Fibroblast of pulmonary artery (primary cell): Measurements from ENCODE around the gene CITED1.

Experiments used
- DNase-seq: peaks from one replicate; pipeline ENCODE4 v3.0.0-alpha.2; 2010; ENCODE audit warnings: low read depth
- H3K4me3 ChIP-seq: replicated peaks from 2 replicates; pipeline ENCODE4 v1.5.1; 2011; ENCODE audit warnings: low read depth, mild to moderate bottlenecking, control low read depth, low read length, moderate library complexity
- TF ChIP-seq, protein P1 (sequence below): IDR thresholded peaks from 2 replicates; pipeline ENCODE4 v1.5.1; 2011; ENCODE audit warnings: mild to moderate bottlenecking, control low read depth, low read length, inconsistent platforms; ENCODE audit errors: missing control alignments

CITED1 gene

GRCh38 chrX:72280321-72280845 lies 25.3 kb downstream of the CITED1 start:
- TF ChIP-seq, protein P1, sequence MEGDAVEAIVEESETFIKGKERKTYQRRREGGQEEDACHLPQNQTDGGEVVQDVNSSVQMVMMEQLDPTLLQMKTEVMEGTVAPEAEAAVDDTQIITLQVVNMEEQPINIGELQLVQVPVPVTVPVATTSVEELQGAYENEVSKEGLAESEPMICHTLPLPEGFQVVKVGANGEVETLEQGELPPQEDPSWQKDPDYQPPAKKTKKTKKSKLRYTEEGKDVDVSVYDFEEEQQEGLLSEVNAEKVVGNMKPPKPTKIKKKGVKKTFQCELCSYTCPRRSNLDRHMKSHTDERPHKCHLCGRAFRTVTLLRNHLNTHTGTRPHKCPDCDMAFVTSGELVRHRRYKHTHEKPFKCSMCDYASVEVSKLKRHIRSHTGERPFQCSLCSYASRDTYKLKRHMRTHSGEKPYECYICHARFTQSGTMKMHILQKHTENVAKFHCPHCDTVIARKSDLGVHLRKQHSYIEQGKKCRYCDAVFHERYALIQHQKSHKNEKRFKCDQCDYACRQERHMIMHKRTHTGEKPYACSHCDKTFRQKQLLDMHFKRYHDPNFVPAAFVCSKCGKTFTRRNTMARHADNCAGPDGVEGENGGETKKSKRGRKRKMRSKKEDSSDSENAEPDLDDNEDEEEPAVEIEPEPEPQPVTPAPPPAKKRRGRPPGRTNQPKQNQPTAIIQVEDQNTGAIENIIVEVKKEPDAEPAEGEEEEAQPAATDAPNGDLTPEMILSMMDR = no peak
- no peak for DNase-seq

GRCh38 chrX:72276478-72276953 lies 29.2 kb downstream of the CITED1 start:
- peak overlapping the region; percentile 78 for H3K4me3 ChIP-seq
- no peak for DNase-seq
- TF ChIP-seq, protein P1 = no peak

More at GRCh38 chrX:72280321-72280845, 25.3 kb downstream of the CITED1 start:
- H3K4me3 ChIP-seq = no peak overlapping the region

GRCh38 chrX:72274526-72274925 lies 31.2 kb downstream of the CITED1 start:
- peak overlapping the region; percentile 78 for H3K4me3 ChIP-seq
- TF ChIP-seq, protein P1 = no peak
- no peak for DNase-seq

GRCh38 chrX:72273718-72274117 lies 32.0 kb downstream of the CITED1 start:
- TF ChIP-seq, protein P1 = no peak
- H3K4me3 ChIP-seq = no peak overlapping the region
- no peak for DNase-seq

- DNase-seq = no peak
- H3K4me3 ChIP-seq = no peak overlapping the region
- TF ChIP-seq, protein P1 = no peak
Measured at GRCh38 chrX:72272868-72273267, 32.8 kb downstream of the CITED1 start.

- no peak overlapping the region for H3K4me3 ChIP-seq
- DNase-seq = no peak
- TF ChIP-seq, protein P1 = no peak
Measured at GRCh38 chrX:72271812-72272211, 33.9 kb downstream of the CITED1 start.
